ENCODE data around the gene KLHL11.

The KLHL11 gene

DNA sequence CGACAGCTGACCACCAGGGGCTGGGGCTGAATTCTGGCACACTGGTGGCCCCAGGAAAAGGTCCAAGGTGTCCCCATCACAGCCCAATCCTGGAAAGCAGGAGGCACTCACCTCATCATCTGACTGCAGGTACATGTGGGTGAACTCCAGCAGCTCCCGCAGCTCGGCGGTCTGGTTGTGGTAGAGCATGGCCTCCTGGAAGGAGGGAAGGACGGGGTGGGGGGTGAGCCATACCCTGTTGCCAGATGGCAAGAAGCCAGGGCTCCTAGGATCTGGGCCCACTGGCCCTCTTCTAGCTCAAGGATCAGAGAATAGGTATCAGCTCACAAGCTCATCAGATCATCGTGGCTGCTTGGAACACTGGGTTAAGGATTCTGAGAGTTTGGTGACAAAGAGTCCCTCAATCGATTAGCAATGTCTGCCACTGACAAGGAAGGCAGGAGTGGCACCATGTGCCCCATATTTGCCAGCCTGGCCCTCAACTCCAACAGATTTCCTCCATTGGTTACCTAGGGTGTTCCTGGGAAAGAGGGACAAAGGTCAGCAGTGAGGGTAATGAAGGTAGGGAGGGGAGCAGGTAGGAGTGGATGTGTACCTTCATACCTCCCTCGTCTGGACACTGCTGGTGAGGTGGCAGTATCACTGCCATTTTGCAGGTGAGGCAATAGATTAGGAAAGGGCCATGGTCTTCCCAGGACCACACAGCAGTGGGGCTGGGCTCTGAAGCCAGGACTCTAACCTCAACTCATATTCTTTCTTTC lies 58.4 kb downstream of the KLHL11 start:
- Histone ChIP-seq H4K20me1 (ENCODE audit: low read depth, low read length) (no peaks in the 10 kb centered on the region), H3K27ac (ENCODE audit: low read depth, low read length) (no peak overlapping the region), H3K27me3 (ENCODE audit: low read length) (no peaks in the 10 kb centered on the region), H3F3A (ENCODE audit: insufficient read depth) (no peaks in the 10 kb centered on the region), H3K4me3 (ENCODE audit: insufficient read depth, low read length, poor library complexity, severe bottlenecking) (no peak overlapping the region), H3K9me2 (replicated peaks; ENCODE audit: insufficient read depth, low read length) (no peaks in the 10 kb centered on the region), H3K4me2 (ENCODE audit: low read depth, low read length, poor library complexity, severe bottlenecking) (no peak overlapping the region), H2AFZ (ENCODE audit: low read depth, low read length, severe bottlenecking) (no peak overlapping the region), H3K9ac (ENCODE audit: low read length) (no peak overlapping the region), H3K79me2 (ENCODE audit: insufficient read depth, low read length) (no peaks in the 10 kb centered on the region), H3K9me3 (ENCODE audit: insufficient read depth, low read length) (no peaks in the 10 kb centered on the region), H3K36me3 (ENCODE audit: low read length) (no peaks in the 10 kb centered on the region)
- TF ChIP-seq, protein P1, sequence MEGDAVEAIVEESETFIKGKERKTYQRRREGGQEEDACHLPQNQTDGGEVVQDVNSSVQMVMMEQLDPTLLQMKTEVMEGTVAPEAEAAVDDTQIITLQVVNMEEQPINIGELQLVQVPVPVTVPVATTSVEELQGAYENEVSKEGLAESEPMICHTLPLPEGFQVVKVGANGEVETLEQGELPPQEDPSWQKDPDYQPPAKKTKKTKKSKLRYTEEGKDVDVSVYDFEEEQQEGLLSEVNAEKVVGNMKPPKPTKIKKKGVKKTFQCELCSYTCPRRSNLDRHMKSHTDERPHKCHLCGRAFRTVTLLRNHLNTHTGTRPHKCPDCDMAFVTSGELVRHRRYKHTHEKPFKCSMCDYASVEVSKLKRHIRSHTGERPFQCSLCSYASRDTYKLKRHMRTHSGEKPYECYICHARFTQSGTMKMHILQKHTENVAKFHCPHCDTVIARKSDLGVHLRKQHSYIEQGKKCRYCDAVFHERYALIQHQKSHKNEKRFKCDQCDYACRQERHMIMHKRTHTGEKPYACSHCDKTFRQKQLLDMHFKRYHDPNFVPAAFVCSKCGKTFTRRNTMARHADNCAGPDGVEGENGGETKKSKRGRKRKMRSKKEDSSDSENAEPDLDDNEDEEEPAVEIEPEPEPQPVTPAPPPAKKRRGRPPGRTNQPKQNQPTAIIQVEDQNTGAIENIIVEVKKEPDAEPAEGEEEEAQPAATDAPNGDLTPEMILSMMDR (IDR thresholded peaks at IDR 0.05; ENCODE audit: insufficient read depth, low read length, poor library complexity, severe bottlenecking): no peak
- TF ChIP-seq EZH2phosphoT487 (conservative IDR thresholded peaks at IDR 0.05; ENCODE audit: low read length): no peak

All from SU-DHL-6 (cell line).